ENCODE data around the gene SOD3.

The SOD3 gene

GRCh38 chr4:24794916-24795665 is at the start of gene SOD3:
Gene SOD3 (plus strand): TSS chr4:24795573. CDS start chr4:24799522, 3,949 bp downstream.
- DNase-seq (ENCODE audit: low spot score), result no peak

- no peak for DNase-seq (ENCODE audit: low spot score)
These were observed 48.0 kb upstream of the SOD3 start for GRCh38 chr4:24747234-24747975.

GRCh38 chr4:24748023-24748422 is 47.4 kb upstream of the SOD3 start:
- DNase-seq (ENCODE audit: low spot score), result no peak

GRCh38 chr4:24748758-24749350 is 46.5 kb upstream of the SOD3 start:
- no peak for DNase-seq (ENCODE audit: low spot score)

GRCh38 chr4:24750106-24750505 is 45.3 kb upstream of the SOD3 start:
- no peak for DNase-seq (ENCODE audit: low spot score)

GRCh38 chr4:24751926-24752539 is 43.3 kb upstream of the SOD3 start:
- no peak for DNase-seq (ENCODE audit: low spot score)

GRCh38 chr4:24753519-24753918 is 41.9 kb upstream of the SOD3 start:
- DNase-seq (ENCODE audit: low spot score), result peak; percentile 60

- no peak for DNase-seq (ENCODE audit: low spot score)
These were observed 40.8 kb upstream of the SOD3 start for GRCh38 chr4:24754571-24754970.

GRCh38 chr4:24763631-24764297 is 31.6 kb upstream of the SOD3 start:
- DNase-seq (ENCODE audit: low spot score), result no peak

- no peak for DNase-seq (ENCODE audit: low spot score)
These were observed 31.0 kb upstream of the SOD3 start for GRCh38 chr4:24764345-24764744.

- no peak for DNase-seq (ENCODE audit: low spot score)
These were observed 29.9 kb upstream of the SOD3 start for GRCh38 chr4:24765376-24765988.

GRCh38 chr4:24768006-24768405 is 27.4 kb upstream of the SOD3 start:
- DNase-seq (ENCODE audit: low spot score), result no peak

GRCh38 chr4:24768604-24769003 is 26.8 kb upstream of the SOD3 start:
- DNase-seq (ENCODE audit: low spot score), result no peak

- no peak for DNase-seq (ENCODE audit: low spot score)
These were observed 25.8 kb upstream of the SOD3 start for GRCh38 chr4:24769571-24769970.

- peak; percentile 36 for DNase-seq (ENCODE audit: low spot score)
These were observed 25.3 kb upstream of the SOD3 start for GRCh38 chr4:24770032-24770584.

GRCh38 chr4:24770667-24771066 is 24.7 kb upstream of the SOD3 start:
- no peak for DNase-seq (ENCODE audit: low spot score)

GRCh38 chr4:24771241-24771640 is 24.1 kb upstream of the SOD3 start:
- no peak for DNase-seq (ENCODE audit: low spot score)

GRCh38 chr4:24772061-24772705 is 23.2 kb upstream of the SOD3 start:
- no peak for DNase-seq (ENCODE audit: low spot score)

- DNase-seq (ENCODE audit: low spot score), result no peak
These were observed 22.4 kb upstream of the SOD3 start for GRCh38 chr4:24772952-24773351.

GRCh38 chr4:24774452-24774851 is 20.9 kb upstream of the SOD3 start:
- DNase-seq (ENCODE audit: low spot score), result no peak

Measured in RKO (cell line).